HPDE6-E6E7 (cell line): ENCODE results near the gene HIGD2B.
"Not testable (repeated sequence)": the region's sequence is repeated elsewhere in the genome, so short reads cannot be mapped to it uniquely, and the experiment has no call there.

ENCODE experiments used
- DNase-seq: peaks from one replicate; pipeline ENCODE4 v3.0.0; 2011; ENCODE audit warnings: missing footprints; ENCODE audit errors: extremely low spot score

The HIGD2B gene

DNA sequence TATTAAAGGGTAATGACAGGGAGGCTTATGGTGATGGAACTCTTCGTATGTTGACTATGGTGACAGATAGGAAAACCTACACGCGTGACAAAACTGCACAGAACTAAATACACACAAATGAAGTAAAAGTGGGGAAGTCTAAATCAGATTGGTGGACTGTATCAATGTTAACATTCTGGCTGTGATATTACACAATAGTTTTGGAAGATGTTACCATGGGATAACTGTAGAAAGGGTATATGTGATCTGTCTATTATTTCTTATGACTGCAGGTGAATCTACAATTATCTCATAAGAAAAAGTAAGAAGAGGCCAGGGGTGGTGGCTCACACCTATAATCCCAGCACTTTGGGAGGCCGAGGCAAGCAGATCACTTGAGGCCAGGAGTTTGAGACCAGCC, 9.1 kb downstream of the HIGD2B start:
- DNase-seq = no peak

DNA sequence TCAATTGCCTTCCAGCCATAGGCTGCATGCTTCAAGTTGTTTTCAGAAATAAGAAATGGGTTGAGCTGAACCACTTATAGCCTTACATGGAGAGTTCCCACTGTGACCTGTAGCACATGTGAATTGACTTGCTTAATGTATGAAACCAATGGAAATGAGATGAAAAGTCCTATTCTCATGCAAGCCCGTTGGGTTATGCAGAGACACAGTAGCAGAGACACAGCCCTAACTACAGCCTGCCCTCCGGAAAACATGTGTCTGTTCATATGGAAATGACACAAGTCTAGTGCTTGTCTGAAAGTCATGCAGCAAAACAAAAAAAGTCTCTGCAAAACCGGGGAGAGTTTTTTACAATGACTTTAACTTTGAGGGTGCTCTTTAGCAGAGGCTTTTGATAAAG, 14.5 kb downstream of the HIGD2B start:
- DNase-seq = no peak

DNA sequence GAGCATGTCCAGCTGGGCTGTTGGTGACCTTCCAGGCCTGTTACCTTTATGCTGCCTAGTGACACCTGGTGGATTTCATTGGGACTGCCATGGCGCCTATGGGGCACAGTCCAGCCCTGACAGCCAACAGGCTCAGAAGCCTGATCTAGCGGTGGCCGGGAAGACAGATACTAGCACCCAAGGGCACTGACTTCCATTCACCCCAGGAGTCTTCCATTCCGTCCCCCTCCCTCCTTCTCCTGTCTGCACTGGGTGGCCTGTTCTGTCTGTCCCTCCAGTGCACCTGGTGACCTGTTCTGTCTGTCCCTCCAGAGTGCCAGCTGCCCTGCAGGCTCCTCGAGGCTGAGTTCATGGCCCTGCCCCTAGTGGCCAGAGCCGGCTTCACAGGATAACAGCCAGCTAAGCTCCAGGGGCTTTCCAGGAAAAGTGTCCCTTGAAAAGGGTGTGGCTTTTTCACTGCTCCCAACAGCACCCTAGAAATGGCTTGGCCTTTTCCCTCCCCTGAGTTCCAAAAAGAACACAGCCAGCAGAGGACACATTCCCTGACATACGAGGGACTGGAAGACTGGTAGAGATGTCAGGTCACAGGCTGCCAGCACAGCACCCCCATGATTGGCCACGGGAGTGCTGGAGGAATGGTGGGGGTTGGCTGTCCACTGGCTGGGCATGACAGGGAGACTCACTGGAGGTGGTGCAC, 15.2 kb downstream of the HIGD2B start:
- peak; percentile 39 for DNase-seq

DNA sequence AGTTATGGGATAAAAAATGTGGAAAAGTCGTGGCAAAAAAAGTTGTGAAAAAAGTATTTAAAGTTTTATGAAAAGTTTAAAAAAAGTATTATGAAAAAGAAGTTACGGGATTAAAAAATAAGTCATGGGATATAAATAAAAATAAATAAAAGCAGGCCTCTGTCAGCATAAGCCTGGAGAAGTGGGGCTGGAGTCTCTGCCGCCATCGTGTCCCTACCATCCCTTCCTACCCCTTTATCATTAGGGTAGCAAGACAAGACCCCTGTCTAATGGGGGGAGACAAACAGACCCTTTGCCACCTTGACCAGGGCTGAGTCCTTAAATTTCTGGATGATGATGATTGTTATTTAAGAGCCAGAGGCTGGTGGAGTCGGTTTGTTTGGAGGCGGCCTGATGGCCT, 16.2 kb downstream of the HIGD2B start:
- not testable (repeated sequence) for DNase-seq

DNA sequence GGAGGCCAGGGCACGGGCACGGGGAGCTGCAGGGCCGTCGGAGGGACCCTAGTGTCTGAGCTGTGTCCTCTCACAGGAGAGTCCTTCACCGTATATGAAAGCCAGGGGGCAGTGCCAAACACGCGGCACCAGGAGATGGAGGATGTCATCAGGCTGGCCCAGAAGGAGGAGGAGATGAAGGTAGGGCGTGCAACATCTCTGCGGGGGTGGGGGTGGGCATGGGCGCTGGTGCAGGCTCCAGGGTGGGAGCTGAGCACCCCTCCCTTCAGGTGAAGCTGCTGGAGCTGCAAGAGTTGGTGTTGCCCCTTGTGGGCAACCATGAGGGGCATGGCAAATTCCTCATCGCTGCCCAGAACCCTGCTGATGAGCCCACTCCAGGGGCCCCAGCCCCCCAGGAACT, 20.3 kb downstream of the HIGD2B start:
- not testable (repeated sequence) for DNase-seq

DNA sequence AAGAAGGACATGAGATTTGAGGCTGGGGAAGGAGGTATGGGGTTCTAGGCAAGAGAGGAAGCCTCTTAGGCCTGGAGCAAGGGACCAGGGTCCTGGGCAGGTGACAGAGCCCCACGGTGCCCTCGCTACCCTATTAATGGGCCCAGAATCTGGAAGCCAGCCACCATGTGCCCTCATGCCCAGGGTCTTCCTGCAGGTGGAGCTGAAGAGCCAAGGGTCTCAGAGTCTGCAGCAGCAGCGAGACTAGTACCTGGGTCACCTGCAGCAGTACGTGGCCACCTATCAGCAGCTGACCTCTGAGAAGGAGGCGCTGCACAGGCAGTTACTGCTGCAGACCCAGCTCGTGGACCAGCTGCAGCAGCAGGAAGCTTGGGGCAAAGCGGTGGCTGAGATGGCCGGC, 22.1 kb downstream of the HIGD2B start:
- DNase-seq = not testable (repeated sequence)

DNA sequence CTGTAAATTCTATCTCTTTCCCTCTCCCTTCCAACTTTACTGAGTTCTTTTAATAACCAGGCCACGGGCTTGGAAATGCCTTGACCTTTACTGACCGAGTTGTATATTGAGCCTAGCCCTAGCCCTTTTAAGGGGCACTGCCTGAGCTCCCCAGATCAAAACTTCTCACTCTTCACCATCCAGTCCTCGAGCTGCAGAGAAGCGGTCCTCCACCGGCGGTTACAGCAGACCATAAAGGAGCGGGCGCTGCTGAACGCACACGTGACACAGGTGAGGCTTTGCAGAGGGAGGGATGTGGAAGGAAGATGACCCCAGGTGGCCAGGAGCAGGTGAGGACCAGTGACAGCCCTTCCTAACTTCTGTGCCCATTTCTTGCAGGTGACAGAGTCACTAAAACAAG, 24.9 kb downstream of the HIGD2B start:
- DNase-seq = not testable (repeated sequence)

DNA sequence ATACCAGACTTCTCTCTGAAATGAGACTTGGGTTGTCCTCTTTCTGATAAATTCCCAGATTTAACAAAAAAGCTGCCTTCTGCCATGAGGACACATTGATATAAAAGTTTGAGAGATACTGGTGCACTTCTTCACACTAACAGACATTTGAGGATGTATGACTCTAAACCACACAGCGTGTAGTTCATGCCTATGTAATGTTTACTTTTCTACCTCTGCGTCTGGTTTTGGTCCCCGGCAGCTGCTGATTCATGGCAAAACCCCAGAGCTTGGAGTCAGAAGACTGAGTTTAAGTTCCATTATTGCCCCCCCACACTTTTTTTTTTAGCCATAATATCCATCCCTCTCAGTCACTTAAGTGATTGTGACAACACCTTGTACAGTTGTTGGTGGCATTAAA, 30.0 kb downstream of the HIGD2B start:
- DNase-seq = not testable (repeated sequence)

DNA sequence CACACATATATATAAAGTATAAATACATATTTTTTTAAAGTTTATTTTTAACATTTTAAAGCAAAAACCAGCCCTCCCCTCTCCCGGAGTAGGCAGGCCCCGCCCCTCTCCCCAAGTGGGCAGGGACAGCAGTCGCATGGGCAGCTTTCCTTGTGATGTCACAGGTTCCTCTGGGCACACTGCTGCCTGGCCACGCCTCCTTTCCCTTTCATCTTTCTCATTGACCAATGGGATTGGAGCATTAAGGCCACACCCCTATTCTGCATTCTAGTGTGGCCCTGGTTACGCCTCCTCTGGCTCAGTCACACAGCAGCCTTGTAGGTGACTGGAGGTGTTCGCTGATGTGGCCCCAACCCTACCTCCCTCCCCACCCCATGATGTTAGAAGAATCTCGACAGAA, 31.6 kb downstream of the HIGD2B start, which contains the start of gene GOLGA6B:
Gene GOLGA6B (plus strand): TSS at position 301 of the 400 bp plus-strand sequence. CDS start 41 bp downstream, at position 342.
- DNase-seq = not testable (repeated sequence)

DNA sequence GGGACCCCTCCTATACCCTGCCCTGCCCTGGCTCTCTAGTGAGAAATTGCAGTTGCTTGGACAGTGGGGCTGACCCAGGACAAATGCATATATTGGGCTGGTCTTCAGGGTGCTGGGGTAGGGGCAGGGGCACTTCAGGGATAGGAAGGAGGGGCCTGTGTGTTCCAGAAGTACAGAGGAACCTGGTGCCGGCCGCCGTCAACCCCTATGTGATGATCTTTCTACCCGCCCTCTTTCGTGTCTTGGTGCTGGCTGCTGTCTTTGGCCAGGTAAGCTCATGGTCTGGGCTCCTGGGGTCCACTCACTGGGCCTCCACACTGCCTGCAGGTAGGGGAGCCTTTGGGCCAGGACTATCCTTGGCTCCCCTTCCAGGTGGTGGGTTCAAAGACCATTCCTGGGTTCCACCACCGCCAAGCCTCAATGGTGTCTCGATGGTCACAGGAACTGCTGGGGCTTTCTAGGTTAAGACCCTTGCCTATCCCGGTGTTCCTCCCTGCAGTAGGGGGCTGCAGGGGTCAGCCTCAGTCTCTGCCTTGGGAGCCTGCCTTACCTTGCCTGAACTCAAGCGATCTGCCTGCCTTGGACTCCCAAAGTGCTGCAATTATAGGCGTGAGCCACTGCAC, 37.2 kb downstream of the HIGD2B start:
- DNase-seq = not testable (repeated sequence)

DNA sequence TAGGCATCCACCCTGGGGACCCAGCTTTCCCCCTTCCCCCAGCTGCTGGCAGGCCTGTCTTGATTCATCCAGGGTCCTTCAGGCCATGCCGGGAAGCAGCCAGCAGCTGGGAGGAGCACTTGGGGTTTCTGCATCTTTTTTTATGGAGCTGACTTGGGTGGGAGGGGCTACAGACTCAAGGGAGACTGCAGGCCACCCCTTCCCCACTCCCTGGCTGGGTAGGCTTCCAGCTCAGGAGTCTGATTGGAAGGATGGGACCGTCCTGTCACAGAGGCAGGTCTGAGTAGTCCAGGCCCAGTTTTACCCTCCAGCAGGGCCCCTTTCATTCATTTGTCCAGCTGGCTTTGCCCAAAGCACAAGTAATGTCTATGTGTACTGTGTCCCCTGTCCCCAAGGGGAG, 43.7 kb downstream of the HIGD2B start:
- DNase-seq = not testable (repeated sequence)

DNA sequence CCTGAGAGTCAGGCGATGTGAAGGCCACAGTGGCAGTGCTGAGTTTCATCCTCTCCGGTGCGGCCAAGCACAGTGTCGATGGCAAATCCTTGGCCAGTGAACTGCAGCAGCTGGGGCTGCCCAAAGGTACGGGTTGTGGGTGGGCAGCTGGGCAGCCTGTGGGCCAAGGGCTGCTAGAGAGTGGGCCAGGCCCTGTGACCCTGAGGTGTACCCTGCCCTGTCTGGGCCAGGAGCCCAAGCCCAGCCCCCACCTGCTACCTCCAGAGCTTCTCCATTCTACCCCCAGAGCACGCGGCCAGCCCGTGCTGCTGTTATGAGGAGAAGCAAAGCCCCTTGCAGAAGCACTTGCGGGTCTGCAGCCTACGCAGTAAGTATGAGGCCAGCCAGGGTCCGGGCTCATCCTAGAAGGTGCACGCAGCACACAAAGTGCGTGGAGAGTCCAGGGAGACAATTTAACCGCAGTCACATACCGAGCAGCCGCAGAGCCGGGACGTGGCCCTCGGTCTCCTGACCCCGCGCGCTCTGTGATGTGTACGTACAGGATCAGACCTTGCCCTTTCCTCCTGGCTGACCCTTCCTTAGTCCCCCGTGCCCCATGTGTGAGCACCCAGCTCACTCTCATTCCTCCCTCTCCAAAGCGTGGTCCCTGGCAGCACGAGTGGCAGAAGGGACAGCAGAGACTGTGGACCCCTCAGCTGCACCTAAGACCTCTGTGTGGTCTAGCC, 46.1 kb downstream of the HIGD2B start:
- DNase-seq = not testable (repeated sequence)

DNA sequence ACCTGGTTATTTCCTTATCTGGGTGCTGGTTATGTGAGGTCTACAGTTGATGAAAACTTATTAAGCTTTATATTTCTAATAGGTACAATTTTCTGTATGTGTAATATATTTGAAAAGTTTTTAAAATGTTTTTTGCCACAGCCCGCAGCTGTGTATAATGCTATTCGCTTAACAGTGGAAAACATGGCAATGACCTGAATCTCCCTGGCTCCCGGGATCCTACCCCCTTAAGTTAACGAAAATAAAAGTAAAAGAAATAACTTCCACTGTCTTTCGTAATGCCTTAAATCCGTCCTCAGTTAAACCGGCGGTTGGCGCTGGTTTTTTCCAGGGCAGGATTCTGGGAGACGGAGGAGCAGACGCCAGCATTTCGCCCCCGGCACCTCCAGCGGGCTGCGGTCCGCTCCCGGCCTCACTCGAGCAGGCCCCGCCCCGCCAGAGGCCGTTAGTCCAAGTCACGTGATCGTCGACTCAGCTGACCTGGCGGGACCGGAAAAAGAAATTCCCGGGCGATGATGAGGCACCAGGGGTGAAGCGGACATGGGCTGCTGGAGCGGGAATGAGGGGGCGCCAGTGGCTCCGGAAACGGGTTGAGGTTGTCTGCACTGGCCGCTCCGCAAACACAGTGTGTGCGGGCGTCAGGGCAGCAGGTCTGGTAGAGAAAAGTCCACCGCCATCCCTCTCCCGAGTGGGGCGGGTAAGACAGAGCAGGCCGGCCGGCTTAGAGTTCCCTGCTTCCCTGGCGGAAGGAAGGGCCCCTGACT, 49.3 kb downstream of the HIGD2B start:
- not testable (repeated sequence) for DNase-seq

DNA sequence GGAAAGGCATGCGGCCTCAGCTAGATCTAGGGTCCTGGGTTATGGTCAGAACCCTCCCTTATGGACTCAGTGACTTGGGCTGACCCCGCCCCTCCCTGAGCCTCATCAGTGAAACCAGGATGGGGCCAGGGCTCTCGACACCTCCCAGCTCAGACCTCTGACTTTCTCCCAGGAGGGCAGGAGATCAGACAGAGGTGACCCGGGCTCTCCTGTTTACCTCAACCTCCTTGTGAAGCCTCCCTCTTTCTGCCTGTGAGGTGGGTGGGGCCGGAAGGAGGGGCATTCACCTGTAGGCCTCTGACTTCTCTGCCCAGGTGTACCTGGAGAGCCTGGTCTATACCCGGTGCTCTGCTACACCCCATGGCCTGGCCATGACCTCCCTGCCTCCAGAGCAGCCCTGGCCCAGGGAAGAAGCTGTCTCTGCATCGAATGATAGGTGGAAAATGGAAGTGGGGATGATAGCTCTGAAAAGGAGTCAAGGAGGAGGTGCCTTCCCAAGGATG, 56.9 kb downstream of the HIGD2B start:
- not testable (repeated sequence) for DNase-seq

DNA sequence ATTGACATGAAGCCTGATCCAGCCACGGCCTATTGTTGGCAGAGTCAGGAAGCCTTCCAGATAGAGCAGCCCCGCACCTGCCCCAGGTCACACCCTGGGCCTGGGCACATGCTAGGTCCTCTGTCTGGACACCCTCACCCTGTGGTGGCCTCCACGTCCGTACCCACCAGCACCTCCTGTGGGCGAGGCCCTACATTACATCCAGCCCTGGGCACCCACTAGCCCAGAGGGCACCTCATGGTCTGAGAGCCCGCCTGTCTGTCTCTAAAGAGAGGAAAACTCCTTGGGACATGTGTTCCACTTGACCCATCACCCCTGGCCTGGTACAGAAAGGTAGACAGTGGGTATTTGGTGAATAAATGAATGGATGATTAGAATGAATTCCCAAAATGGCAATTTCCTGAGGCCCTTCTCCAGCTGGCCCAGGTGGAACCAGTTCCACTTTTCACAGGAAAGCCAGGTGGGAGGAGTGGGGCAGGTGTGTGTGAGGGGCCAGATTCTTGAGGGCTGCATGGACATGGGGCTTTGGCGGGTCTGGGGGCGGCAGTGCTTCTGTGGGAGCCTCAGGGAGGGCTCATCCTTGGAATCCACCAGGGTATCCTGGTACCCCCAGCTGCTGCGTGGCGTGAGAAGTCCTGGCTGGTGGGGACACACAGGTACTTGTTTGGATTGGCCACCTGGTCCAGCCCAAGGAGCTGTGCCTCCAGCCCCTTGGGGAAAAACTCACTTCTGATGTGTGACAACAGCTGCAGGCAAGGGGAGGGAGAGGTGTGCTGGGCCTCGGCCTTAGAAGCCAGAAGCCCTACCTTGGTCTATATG, 57.5 kb downstream of the HIGD2B start:
- DNase-seq = not testable (repeated sequence)

DNA sequence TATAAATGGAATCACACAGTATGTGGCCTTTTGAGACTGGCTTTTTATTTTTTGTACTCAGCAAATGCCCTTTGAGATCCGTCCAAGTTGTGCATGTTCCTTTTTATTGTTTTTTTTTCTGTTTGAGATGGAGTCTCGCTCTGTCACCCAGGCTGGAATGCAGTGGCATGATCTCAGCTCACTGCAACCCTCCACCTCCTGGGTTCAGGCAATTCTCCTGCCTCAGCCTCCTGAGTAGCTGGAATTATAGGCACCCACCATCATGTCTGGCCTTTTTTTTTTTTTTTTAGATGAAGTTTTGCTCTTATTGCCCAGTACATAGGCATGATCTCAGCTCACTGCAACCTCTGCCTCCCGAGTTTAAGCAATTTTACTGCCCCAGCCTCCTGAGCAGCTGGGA, 59.8 kb downstream of the HIGD2B start:
- not testable (repeated sequence) for DNase-seq
